ENCODE data around the gene LRRC1. TPM values are rescaled to one million over a fixed set of nuclear protein-coding genes. Genes with fewer than 3 reads are reported as not detected.

Gene LRRC1
- total and polyA plus RNA-seq, 2 of the 13 experiments (the other 11 are each of a cell fraction or from before 2014, with no cell fraction given): 15.6 to 27.7 TPM

DNA sequence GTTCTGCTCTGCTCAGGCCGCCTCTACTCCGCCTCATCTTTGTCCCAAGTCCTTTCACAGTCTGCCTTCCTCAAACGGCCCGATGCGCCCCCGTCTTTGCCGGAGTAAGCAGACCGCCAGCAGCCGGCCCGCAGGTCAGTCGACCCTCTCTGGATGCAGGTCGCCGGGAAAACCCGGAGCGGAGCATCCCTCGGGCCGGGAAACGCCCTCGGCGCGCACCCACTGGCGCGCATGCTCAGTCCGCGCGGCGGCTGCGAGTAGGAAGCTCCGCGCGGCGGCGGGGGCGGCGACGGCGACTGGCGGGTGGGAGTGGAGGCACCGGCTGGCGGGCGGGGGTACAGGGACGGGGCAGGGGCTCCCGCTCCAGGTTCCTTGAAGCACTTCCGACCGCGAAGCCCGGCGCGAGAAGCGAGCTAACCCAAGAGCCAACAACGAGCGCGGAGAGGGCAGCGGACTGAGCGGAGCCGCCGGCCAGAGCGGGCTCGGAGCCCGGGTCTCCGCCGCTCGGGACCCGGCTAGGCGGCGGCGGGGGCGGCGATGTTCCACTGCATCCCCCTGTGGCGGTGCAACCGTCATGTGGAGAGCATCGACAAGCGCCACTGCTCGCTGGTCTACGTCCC lies at the start of gene LRRC1 (continued):
- no peak for TF ChIP-seq FOXA1 (IDR thresholded peaks at IDR 0.05)
- no peak; the same call in none of the 2 replicates for TF ChIP-seq FOXA1 (CRISPR knock-in tag; IDR thresholded peaks at IDR 0.05)
- TF ChIP-seq, protein P1, sequence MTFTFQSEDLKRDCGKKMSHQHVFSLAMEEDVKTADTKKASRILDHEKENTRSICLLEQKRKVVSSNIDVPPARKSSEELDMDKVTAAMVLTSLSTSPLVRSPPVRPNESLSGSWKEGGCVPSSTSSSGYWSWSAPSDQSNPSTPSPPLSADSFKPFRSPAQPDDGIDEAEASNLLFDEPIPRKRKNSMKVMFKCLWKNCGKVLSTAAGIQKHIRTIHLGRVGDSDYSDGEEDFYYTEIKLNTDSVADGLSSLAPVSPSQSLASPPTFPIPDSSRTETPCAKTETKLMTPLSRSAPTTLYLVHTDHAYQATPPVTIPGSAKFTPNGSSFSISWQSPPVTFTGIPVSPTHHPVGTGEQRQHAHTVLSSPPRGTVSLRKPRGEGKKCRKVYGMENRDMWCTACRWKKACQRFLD (CRISPR knock-in tag; IDR thresholded peaks at IDR 0.05; ENCODE audit: borderline replicate concordance): peak; percentile 48; the same call in 1 of the 2 replicates
- peak; percentile 66; the same call in 1 of the 2 replicates for TF ChIP-seq ISL2 (CRISPR knock-in tag; IDR thresholded peaks at IDR 0.05)
- 0 out of 2 replicates have a peak, but pooled peaks have one; percentile 21 for TF ChIP-seq ZNF3 (CRISPR knock-in tag; IDR thresholded peaks at IDR 0.05)
- no peak for TF ChIP-seq TGIF2 (CRISPR knock-in tag; IDR thresholded peaks at IDR 0.05)
- no peak for TF ChIP-seq MAFF (IDR thresholded peaks at IDR 0.05; ENCODE audit: low read depth, low read length)
- TF ChIP-seq, protein P2, sequence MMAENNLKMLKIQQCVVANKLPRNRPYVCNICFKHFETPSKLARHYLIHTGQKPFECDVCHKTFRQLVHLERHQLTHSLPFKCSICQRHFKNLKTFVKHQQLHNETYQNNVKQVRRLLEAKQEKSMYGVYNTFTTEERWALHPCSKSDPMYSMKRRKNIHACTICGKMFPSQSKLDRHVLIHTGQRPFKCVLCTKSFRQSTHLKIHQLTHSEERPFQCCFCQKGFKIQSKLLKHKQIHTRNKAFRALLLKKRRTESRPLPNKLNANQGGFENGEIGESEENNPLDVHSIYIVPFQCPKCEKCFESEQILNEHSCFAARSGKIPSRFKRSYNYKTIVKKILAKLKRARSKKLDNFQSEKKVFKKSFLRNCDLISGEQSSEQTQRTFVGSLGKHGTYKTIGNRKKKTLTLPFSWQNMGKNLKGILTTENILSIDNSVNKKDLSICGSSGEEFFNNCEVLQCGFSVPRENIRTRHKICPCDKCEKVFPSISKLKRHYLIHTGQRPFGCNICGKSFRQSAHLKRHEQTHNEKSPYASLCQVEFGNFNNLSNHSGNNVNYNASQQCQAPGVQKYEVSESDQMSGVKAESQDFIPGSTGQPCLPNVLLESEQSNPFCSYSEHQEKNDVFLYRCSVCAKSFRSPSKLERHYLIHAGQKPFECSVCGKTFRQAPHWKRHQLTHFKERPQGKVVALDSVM (CRISPR knock-in tag; IDR thresholded peaks at IDR 0.05): peak; percentile 53
- peak; percentile 99 for TF ChIP-seq KLF12 (CRISPR knock-in tag; IDR thresholded peaks at IDR 0.05; ENCODE audit: borderline replicate concordance)
- no peak for TF ChIP-seq TOE1 (CRISPR knock-in tag; IDR thresholded peaks at IDR 0.05)
- peak; percentile 86 for TF ChIP-seq SPEN (CRISPR knock-in tag; IDR thresholded peaks at IDR 0.05; ENCODE audit: low read depth)
- TF ChIP-seq POLR2AphosphoS2 (IDR thresholded peaks at IDR 0.05; ENCODE audit: low read depth, low read length): no peak
- TF ChIP-seq WIZ (CRISPR knock-in tag; IDR thresholded peaks at IDR 0.05): 0 out of 2 replicates have a peak, but pooled peaks have one; percentile 7
- TF ChIP-seq PHF8 (CRISPR knock-in tag; IDR thresholded peaks at IDR 0.05): peak; percentile 91
- TF ChIP-seq, protein P3, sequence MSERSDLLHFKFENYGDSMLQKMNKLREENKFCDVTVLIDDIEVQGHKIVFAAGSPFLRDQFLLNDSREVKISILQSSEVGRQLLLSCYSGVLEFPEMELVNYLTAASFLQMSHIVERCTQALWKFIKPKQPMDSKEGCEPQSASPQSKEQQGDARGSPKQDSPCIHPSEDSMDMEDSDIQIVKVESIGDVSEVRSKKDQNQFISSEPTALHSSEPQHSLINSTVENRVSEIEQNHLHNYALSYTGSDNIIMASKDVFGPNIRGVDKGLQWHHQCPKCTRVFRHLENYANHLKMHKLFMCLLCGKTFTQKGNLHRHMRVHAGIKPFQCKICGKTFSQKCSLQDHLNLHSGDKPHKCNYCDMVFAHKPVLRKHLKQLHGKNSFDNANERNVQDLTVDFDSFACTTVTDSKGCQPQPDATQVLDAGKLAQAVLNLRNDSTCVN (CRISPR knock-in tag; IDR thresholded peaks at IDR 0.05; ENCODE audit: borderline replicate concordance): peak; percentile 65; the same call in 1 of the 2 replicates
- peak; percentile 75 for TF ChIP-seq BCL6 (CRISPR knock-in tag; IDR thresholded peaks at IDR 0.05)
- TF ChIP-seq ZFP36L2 (CRISPR knock-in tag; IDR thresholded peaks at IDR 0.05): no peak
- peak; percentile 68; the same call in 1 of the 2 replicates for TF ChIP-seq CBFB (CRISPR knock-in tag; IDR thresholded peaks at IDR 0.05)
- TF ChIP-seq TAF1 (CRISPR knock-in tag; IDR thresholded peaks at IDR 0.05): peak; percentile 92
- TF ChIP-seq, protein P4, sequence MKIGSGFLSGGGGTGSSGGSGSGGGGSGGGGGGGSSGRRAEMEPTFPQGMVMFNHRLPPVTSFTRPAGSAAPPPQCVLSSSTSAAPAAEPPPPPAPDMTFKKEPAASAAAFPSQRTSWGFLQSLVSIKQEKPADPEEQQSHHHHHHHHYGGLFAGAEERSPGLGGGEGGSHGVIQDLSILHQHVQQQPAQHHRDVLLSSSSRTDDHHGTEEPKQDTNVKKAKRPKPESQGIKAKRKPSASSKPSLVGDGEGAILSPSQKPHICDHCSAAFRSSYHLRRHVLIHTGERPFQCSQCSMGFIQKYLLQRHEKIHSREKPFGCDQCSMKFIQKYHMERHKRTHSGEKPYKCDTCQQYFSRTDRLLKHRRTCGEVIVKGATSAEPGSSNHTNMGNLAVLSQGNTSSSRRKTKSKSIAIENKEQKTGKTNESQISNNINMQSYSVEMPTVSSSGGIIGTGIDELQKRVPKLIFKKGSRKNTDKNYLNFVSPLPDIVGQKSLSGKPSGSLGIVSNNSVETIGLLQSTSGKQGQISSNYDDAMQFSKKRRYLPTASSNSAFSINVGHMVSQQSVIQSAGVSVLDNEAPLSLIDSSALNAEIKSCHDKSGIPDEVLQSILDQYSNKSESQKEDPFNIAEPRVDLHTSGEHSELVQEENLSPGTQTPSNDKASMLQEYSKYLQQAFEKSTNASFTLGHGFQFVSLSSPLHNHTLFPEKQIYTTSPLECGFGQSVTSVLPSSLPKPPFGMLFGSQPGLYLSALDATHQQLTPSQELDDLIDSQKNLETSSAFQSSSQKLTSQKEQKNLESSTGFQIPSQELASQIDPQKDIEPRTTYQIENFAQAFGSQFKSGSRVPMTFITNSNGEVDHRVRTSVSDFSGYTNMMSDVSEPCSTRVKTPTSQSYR (CRISPR knock-in tag; IDR thresholded peaks at IDR 0.05; ENCODE audit: borderline replicate concordance): no peak
- TF ChIP-seq CBX1 (IDR thresholded peaks at IDR 0.05; ENCODE audit: low read depth): peak; percentile 24
- TF ChIP-seq ZBTB21 (CRISPR knock-in tag; IDR thresholded peaks at IDR 0.05): no peak
- TF ChIP-seq CAMTA2 (CRISPR knock-in tag; IDR thresholded peaks at IDR 0.05; ENCODE audit: borderline replicate concordance): no peak; the same call in 1 of the 2 replicates
- TF ChIP-seq ZNF367 (CRISPR knock-in tag; IDR thresholded peaks at IDR 0.05; ENCODE audit: borderline replicate concordance): peak; percentile 44; the same call in 1 of the 2 replicates
- peak; percentile 78 for TF ChIP-seq KMT2A (CRISPR knock-in tag; IDR thresholded peaks at IDR 0.05)

All from HepG2 (cell line).